Measurements from ENCODE around the gene ATP6V1A.

Gene ATP6V1A

DNA sequence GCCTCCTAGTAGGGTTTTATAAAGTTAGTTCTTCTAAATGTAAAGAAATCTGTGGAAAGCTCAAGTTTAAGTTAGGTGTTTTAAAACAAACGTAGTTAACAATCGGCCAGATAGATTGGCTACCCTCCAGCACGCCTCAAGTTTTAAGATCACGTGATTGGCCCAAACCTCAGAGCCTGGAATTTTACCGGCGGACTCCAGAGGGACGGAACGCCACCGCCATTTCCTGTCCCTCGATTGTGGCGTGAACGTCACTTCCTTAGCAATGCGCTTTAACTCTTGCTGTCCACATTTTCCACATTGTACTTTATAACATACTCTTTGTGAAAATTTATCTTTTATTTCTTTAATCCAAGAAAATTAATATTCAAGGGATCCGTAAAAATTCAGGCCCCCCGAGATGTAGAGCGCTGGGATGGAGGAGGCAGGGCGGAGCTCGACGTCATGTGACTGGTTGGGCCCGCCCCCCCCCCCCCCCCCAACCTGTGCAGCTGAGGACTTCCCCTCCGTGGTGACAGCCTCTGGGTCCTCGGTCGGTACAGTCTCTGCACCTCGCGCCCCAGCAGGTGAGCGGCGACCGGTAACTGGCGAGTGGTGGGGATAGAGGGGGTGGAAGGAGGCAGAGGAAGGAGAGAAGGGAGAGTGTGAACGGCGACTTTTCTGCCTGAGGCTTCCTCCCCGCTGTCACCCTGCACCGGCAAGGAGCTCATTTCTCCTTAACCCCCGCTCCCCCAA is at the start of gene ATP6V1A:
ATP6V1A (plus strand) TSS at position 488 of the 735 bp plus-strand sequence. CDS start 31,719 bp downstream, outside the sequence.
- DNase-seq (ENCODE audit: low spot score) = peak; percentile 95

DNA sequence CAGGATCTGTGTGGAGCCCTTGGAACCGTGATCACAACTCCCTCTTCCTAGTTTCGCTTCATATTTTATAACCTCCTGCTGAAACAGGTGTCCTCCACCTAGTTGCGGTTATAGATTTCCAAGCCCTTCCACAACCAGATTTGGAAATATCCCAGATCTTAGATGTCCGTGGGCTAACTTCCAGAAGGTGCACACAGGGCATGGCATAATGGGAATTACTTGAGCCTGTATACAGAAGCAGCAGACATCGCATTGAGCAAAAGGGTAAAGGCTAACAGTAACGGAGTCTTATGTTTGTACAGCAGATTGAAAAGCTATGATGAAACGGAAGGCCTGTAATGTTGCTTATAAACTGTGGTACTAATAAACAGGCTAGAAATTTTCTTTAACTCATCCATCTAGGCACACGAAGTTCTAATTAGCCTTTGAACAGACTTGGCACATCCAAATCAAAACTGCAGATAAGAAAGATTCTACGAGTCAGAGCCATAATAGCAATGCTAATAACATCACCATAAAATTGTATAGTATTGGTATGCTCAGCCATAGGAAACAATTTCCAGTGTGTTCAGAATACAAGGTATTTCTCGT is 49.2 kb upstream of the ATP6V1A start:
- DNase-seq (ENCODE audit: low spot score) = no peak

DNA sequence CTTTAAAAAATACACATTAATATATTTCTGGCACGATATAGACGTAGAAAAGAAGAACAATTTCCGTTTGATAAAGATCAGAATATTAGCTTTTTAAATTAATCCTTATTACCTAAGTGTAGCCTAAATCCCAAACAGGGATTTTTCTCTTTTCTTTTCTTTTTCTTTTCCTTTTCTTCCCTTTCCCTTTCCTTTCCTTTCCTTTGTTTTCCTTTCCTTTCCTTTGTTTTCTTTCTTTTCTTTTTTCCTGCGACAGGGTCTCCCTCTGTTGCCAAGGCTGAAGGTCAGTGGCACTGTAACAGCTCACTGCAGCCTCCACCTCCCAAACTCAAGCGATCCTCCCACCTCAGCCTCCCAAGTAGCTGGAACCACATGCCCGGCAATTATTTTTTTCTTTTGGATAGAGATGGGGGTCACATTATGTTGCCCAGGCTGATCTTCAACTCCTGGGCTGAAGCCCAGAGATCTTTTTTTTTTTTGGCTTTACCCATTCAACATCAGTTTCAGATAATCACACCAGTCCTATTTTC is 48.6 kb upstream of the ATP6V1A start:
- no peak for DNase-seq (ENCODE audit: low spot score)

DNA sequence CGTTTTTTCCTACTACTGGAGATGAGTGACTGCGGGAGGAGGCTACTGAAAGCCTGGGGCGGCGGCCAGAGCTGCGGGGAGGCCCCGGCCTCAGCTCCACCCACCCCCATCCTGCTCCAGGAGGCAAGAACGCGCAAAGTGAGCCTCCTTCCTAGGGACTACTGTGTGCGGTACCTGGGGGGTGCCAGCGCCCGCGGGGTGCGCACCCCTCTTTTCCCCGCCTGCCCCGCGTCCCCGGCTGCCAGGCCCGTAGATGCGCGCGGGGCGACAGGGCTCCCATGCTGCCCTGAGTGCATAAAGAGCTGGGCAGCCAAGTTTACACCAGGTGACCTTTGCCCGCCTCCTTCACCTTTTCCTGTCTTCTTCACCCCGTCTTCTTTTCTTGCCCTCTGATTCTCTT is 47.9 kb upstream of the ATP6V1A start:
- DNase-seq (ENCODE audit: low spot score) = no peak

DNA sequence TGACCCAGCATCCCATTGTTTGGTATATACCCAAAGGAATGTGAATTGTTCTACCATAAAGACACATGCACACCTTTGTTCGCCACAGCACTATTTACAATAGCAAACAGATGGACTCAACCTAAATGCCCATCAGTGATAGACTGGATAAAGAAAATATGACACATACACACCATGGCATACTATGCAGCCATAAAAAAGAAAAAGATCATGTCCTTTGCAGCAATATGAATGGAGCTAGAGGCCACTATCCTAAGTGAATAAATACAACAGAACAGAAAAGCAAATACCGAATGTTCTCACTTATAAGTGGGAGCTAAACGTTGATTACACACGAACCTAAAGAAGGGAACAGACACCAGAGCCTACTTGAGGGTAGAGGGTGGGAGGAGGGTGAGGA is 39.0 kb upstream of the ATP6V1A start:
- no peak for DNase-seq (ENCODE audit: low spot score)

DNA sequence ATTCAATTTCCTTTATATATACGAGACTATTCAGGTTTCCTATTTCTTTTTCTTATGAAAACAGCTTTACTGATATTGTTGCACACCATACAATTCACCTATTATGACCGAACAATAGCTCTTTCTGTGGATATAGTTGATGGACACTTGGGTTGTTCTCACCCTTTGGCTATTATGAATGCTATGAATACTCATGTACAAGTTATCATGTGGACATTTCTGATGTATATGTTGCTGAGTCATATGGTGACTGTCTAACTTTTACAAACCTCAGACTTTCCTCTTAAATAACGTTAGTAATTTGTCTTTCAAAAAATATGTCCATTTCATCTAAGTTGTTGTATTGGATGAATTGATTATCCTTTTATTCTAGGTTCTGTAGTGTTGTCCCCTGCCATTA is 34.7 kb upstream of the ATP6V1A start:
- no peak for DNase-seq (ENCODE audit: low spot score)

DNA sequence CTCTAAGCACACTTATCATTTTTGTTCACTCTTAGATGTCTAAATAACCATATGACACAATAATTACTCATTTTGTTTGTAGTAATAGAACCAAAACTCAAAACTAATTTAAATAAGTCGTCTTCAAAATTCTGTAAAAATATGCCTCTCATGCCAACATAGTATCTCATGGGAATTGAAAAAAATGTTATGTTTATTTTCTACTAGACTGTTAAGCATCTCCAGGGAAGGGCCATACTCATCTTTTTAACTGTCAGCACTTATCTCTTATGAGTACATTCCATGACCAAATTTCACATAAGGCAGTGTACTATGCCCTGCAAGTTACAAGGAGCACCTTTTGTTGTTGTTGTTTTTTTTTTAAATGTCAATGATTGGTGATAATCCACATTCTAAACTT is 32.1 kb upstream of the ATP6V1A start:
- no peak for DNase-seq (ENCODE audit: low spot score)

DNA sequence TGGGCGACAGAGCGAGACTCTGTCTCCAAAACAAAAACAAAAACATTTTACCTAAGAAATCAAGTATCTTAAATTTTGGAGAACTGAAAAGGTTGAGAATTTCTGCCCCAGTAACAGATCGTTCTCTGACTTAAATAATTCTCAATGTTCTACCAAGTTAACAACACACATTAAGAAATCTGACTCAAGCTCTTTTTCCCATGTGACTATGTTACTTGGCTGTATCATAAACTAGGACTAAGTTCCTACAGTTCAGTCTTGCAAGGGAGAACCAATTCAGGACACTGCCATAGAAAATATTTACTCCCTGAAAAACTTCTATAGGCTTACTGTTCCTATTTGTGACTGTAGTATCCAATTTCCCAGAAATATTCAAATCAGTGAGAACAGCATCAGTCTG is 29.5 kb upstream of the ATP6V1A start:
- no peak for DNase-seq (ENCODE audit: low spot score)

DNA sequence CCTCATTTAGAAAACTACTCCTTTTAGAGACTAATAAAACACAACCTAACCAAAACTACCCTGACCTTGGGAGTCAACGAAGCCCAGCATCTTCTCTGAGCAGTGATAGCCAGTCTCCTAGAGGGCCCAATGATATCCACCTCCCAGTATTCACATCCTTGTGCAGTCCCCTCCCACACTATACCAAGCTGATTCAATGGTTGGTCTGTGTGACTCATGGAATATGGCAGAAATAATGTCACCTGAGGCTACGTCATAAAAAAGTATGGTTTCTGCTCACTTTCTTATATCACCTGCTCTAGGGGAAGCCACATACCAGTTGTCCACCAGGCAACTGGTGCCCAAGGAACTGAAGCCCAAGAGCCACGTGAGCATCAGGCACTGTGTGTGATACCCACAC is 29.0 kb upstream of the ATP6V1A start:
- no peak for DNase-seq (ENCODE audit: low spot score)

DNA sequence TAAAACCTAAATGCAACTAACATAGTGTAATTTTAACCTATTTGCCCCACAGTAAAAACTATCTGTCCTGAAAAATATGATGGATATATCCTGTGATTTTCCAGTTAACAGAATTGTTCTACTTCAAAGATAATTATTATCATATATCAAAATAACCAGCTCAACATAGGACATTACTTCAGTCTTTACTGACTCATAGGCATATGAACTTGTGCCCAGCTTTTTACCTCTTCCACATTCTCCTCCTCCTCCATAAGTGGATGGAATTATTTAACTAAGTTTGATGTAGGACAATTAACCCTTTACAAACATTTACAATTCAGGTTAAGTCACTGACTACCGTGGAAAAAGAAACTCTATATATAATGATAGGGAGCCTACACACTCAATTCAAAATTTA is 27.5 kb upstream of the ATP6V1A start:
- DNase-seq (ENCODE audit: low spot score) = no peak

DNA sequence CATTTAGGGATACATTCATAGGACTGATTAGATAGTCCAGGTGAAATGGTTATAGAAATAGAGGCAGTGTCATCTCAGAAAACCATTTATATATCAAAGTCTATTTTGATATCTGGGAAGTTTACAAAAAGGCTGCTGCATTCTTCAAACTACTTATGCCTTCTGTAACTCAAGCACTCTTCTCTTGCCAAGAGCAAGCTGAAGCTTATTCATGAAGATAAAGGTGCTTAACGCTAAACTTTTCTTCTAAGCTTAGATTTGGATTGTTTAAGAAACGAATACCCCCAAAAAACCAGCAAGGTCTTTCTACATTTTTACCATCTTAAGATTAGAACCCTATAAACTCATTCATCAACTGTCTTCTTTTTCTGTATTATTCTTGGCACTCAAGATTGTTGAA is 27.1 kb upstream of the ATP6V1A start:
- no peak for DNase-seq (ENCODE audit: low spot score)

DNA sequence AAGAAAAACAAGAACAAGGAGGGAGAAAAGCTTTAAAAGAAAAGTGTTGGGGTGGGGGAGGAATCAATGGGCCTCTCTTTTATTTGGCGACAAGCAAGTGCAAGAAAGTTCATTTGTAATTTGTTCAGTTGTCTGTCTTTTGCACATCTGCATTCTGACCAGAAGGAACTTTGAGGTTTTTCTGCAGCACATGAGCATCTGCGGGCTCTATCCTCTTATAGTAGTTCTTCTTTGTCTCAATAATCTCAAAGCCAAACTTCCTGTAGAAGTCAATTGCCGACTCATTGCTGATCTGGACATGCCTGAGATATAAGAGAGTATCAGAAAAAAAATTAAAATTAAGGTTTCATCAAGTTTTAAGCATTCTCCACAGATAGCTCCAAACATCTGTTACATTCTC is 25.2 kb upstream of the ATP6V1A start:
- DNase-seq (ENCODE audit: low spot score) = no peak

DNA sequence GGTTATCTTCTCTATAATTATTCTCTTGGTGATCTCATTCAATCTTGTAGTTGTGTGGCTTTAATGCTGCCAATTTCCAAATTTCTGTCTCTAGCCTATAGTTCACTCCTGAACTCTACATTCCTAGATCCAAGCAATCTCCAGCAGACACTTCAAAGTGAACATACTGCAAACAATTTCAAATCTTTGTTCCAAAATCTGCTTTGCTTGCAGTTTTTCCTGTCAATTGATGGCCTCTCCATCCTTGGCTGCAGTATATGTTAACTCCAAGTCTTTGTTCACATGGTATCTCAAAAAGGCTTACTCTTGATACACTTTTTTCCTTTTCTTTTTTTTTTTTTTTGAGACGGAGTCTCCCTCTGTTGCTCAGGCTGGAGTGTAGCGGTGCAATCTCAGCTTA is 18.2 kb upstream of the ATP6V1A start:
- DNase-seq (ENCODE audit: low spot score) = no peak

DNA sequence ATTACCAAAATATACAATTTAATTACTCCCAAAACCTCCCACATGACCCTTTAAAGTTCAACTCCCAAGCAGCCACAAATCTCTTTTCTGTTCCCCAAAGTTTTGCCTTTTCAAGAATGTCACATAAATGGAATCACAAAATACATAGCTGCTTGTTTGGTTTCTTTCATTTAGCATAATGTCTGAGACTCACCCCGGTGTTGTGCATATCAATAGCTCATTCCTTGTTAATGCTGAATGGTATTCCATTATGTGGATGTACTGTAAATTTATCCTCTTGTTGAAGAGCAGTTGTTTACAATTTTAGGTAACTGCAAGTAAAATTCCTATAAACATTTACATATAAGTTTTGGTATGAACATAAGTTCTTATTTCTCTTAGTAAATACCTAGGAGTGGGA is 16.3 kb upstream of the ATP6V1A start:
- DNase-seq (ENCODE audit: low spot score) = no peak

DNA sequence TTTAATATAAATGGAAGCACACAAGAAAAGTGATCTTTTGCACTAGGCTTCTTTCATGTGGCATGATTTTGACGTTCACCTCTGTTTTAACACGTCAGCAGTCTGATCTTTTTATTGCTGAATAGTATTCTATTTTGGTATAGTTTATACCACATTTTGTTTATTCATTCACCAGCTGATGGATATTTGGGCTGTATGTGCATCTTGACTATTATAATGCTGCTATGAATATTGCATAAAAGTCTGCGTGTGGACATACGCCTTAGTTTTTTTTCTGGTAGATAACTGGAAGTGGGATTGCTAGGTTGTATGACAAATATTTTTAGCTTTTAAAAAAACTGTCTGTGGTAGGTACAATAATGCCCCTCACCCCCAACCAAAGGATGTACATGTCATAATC is 15.1 kb upstream of the ATP6V1A start:
- no peak for DNase-seq (ENCODE audit: low spot score)

DNA sequence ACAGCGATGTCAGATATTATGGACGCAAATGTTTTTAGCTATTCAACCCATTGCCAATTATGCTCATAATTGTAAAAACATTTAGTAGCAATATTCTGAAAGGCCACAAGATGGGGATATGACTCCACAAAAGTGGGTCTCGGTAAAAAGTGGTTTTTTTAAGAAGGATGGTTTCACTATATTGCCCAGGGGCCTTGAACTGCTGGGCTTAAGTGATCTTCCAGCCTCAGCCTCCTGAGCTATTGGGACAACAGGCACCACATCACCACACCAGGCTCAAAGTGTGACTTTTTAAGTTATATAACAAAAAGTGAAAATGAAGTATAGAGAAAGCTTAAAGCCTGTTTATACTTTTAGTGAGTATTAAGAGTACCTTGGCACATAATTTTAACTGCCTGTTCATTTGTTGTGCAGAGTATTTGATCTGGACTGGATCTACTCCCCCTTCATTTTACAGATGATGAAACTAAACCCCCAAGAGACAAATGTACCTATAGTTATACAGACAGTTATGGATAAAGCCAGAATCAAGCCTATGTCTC is 10.2 kb upstream of the ATP6V1A start:
- DNase-seq (ENCODE audit: low spot score) = peak; percentile 70

DNA sequence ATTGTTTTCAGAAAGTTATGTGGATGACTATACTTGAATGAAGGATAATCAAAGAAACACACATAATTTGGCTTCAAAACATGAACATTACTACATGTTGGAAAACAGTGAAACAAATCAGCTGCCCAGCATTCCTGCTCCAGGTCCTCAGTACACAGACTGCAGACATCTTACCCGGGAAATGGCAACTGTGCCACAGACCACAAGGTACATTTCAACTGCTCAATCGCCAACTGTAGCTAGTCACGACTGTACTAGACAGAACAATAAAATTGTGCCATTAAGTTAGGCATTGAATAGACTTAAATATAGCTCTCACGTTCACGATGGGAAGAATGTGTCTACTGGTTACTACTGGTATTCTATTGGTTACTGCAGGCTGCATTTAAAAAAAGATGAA is 5.7 kb upstream of the ATP6V1A start:
- DNase-seq (ENCODE audit: low spot score) = no peak

DNA sequence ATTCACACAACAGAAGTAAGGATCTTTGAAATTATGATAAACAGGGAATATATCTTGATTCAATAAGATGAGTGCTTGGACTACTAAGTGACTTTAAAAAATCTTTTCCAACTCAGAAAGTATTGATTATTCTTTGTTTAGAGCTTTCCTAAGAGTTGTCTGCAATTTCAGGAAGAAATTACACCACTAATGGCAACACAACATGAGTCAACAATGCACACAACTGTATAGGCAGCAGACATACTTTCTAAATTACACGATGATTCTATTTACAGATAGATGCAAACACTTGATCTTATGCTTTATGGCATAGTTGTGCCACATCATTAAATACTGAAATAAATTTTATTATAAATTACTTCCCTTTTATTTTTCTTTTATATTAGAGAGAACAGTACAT is 5.2 kb upstream of the ATP6V1A start:
- no peak for DNase-seq (ENCODE audit: low spot score)

DNA sequence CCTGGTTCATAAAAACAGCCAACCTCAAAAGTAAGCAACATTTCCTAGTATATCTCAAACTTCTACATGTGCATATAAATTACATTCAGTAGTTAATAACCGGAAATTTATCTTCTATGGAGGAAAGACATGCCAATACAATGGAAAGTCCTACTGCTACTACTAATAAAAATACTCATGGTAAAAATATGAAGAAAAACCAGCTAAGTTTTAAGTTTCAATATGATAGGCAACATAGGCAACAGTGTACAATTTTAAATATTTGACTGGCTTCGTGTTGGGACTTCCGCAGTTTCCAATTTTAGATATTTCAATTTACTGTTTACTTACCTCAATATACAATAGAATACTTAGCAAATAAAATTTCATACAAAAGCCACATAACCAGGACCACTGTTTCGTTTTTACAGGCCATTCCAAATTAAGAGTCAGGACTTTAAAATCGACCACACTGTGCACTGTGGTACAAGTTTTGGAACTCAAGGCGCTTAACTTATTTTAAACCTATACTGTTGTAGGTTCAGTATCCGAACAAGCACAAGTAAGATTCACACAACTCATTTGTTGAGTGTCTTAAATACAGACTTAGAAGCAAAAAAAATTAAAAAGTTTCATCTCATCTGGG is 3.7 kb upstream of the ATP6V1A start:
- DNase-seq (ENCODE audit: low spot score) = no peak

DNA sequence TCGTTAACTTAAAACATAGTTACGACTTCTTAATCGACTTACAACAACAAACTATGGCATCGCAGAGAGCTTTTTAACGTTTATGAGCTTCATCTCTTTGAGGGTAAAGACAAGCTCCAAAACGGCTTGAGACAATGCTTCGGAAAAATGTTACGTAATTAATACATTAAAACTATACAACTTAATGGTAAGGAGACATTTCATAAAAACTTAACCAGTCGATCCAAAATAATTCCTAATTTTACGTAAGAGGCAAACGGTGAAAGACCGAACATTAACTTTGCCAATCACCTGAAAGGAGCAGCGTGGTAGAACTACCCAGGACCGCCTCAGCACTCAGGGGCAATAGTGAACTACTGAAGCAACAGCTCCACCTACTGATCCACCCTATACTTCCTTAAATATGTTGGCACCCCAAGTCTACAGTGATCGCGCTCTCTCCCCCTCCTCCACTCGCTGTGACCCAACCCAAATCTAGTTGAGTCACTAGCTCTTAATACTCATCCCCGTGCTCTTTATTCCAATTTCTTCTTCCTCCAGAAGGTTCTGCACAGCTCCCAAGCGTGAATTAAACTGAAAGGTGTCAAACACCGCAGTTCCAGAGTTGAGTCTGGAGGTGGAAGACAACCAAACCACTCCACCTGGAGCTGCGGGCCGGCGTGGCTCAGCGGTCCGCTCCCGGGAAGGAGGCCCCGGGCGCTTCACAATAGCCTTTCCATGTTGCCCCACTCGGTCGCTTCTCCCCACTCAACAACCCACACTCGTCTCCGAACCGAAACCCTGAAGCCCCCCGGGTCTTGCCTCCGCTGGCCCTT is 1.7 kb upstream of the ATP6V1A start:
- DNase-seq (ENCODE audit: low spot score) = peak; percentile 71

DNA sequence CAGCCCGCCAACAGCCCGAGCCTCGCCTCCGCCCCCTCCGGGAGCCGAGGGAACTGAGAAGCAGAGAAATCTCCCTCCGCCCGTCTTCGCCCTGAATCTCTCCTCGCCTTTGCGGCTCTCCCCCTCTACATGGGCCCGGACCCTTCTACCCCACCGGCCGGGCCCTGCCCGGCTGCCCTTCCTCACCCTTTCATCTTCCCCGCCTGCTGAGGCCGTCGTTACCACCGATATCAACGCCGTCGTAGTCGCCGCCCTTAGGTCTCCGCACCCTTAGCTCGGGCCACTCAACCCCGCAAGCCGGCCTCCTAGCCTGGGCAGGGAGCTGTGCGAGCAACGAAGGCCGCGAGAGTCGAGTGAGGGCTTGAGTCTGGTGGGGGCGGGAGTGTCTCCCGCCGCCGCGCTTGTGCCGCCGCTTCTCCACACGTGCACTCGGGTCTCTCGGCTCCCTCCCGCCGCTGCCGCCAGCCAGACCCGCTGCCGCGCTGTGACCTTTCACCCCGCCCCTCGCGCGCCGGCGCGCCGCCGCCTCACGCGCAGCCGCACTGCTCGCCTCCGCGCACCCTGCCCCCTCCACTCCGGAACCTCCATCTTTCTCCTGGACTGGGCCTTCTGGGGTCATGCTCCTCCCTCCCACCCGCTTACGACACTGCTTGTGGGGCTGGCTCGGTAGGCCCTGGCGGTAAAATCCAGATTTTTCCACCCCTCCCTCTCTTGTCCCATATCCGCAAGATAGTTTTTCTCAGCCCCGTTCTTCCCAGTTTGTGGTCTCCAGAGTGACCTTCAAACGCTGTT is 883 bp upstream of the ATP6V1A start, which contains the start of gene NAA50:
NAA50 (minus strand) TSS at position 494 of the 792 bp plus-strand sequence; CDS start at position 194, 300 bp downstream.
- DNase-seq (ENCODE audit: low spot score) = peak; percentile 88
